Ureter (tissue), 1 donor: ENCODE measurements around the gene NAT8L. TPM values are rescaled to one million over a fixed set of nuclear protein-coding genes. Genes with fewer than 3 reads are reported as not detected.
"Not testable (repeated sequence)": the region's sequence is repeated elsewhere in the genome, so short reads cannot be mapped to it uniquely, and the experiment has no call there.

Experiments
- DNase-seq: peaks from one replicate; pipeline ENCODE4 v3.0.0-alpha.2; 2020; ENCODE audit warnings: low spot score
- total RNA-seq: library from RNA; stranded (reverse); gene quantifications from one replicate; pipeline ENCODE4 v1.2.4, GENCODE V29; 2023
- donor health status: DM: yes; HTN: yes; CAD: no.

The NAT8L gene, protein sequence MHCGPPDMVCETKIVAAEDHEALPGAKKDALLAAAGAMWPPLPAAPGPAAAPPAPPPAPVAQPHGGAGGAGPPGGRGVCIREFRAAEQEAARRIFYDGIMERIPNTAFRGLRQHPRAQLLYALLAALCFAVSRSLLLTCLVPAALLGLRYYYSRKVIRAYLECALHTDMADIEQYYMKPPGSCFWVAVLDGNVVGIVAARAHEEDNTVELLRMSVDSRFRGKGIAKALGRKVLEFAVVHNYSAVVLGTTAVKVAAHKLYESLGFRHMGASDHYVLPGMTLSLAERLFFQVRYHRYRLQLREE
- 0.16 TPM for total RNA-seq

GRCh38 chr4:2059046-2059725 lies at the start of gene NAT8L:
Gene NAT8L, plus strand, starts transcription at chr4:2059327. Its CDS starts 185 bp downstream, at chr4:2059512.
- DNase-seq = no peak

DNA sequence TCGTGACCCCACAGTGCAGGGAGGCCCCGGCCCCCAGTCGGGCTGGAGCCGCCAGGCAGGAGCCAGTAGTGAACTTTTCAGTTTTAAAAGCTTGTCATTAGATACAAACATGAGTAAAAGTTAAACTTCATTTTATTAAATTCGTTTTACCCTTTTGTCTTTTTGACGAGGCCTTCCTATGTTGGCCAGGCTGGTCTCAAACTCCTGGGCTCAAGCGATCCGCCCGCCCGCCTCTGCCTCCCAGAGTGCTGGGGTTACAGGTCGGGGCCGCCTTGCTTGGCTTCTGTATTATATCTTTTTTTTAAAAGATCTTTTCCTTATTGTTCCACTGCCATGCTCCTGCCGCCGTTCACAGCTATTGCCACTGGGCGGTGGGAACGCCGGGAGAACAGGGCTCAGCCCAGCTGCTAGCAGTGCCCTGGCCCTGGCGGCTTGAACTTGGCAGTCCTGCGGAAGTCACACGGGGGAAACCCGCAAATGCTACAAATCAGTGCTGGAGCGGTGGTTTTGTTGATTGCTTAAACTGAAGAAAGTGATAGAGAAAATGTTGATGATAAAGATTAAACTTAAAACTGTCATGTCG lies 49.4 kb upstream of the NAT8L start:
- DNase-seq = peak; percentile 58

- no peak for DNase-seq
These were observed 47.5 kb upstream of the NAT8L start for GRCh38 chr4:2011583-2011982.

- no peak for DNase-seq
These were observed 44.1 kb upstream of the NAT8L start for GRCh38 chr4:2015008-2015407.

GRCh38 chr4:2021358-2022018 lies 37.6 kb upstream of the NAT8L start:
- not testable (repeated sequence) for DNase-seq

- no peak for DNase-seq
These were observed 34.4 kb upstream of the NAT8L start for GRCh38 chr4:2024683-2025082.

GRCh38 chr4:2025817-2026216 lies 33.3 kb upstream of the NAT8L start:
- DNase-seq = no peak

DNA sequence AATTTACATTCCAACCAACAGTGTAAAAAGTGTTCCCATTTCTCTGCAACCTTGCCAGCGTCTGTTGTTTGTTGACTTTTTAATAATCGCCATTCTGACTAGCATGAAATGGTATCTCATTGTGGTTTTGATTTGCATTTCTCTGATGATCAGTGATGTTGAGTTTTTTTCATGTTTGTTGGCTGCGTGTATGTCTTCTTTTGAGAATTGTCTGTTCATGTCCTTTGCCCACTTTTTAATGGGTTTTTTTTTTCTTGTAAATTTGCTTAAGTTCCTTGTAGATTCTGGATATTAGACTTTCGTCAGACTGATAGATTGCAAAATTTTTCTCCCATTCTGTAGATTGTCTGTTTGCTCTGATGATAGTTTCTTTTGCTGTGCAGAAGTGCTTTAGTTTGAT lies 32.0 kb upstream of the NAT8L start:
- not testable (repeated sequence) for DNase-seq

DNA sequence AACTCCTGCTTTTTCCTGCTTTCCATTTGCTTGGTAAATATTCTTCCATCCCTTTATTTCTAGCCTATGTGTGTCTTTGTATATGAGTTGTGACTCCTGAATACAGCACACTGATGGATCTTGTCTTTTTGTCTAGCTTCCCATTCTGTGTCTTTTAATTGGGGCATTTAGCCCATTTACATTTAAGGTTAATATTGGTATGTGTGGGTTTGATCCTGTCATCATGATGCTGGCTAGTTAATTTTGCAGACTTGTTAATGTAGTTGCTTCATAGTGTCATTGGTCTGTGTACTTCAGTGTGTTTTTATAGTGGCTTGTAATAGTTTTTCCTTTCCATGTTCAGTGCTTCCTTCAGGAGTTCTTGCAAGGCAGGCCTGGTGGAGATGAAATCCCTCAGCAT lies 28.0 kb upstream of the NAT8L start:
- DNase-seq = not testable (repeated sequence)

GRCh38 chr4:2036327-2036726 lies 22.8 kb upstream of the NAT8L start:
- no peak for DNase-seq

GRCh38 chr4:2036866-2037265 lies 22.3 kb upstream of the NAT8L start:
- no peak for DNase-seq

GRCh38 chr4:2040391-2041238 lies 18.5 kb upstream of the NAT8L start:
- peak; percentile 41 for DNase-seq

DNA sequence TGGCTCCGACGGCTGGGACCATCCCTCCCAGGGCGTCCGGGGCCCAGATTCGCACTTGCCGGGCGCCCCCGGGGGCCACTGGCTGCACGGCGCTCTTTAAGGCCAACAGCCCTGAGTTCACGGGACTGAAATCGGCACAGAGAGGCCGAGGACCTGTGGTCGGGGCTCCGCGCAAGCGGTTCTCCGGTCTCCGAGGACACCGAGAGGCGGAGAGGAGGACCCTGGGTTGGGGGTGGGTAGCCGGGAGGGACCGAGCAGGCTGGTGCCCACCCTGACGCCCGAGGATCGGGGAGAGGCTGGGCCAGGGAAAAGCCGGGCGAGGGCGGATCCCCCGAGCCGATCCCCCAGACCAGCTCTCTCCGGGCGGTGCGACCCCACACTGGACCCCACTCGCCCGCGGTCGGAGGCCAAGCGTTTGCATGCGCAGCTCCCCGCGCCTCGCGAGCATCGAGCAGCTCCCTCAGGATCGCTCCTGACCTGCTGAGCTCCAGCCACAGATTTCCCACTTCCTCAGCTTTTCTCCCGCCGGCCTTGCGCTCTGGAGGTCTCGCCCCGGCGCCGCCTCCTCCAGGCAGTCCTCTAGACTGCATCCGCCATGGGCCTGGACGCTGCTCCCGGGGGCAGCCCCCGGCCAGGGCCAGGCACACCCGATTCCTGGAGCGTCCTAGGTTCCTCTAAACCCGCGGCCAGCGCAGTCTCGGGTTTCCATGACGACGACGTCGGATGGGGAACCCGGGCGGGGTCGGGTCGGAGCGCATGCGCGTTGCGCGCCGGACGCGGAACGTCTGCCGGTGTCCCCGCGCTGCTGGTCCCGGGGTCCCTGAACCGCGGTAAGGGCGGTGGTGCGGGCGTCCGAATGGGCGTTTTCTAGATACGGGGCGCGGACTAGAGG lies 17.6 kb upstream of the NAT8L start:
- peak; percentile 75 for DNase-seq

DNA sequence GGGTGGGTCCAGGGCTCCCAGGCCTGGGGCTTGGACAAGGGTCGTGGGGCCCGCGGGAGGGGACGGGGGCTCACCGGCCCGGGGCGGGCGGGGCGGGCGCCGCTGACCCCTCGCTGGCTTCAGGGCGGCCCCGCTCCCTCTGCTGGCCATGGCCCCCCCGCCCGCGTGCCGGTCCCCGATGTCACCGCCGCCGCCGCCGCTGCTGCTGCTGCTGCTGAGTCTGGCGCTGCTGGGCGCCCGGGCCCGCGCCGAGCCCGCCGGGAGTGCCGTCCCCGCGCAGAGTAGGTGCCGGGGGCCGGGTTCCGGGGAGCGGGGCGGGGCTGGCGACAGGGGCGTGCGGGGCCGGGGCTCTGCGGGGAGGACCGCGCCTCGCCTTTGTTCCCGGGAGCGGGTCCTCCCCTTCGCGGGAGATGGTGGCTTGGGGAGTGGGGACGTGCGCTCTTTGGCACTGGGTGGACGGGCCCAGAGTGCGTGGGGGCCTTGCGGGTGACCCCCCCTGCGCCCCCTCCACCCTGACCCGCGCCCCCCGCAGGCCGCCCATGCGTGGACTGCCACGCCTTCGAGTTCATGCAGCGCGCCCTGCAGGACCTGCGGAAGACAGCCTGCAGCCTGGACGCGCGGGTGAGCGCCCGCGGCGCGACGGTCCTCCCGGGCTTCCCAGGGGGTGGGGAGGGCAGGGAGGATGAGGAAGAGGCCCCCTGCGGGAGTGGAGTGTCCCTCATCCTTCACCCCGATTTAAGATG lies 16.8 kb upstream of the NAT8L start:
- DNase-seq = no peak

DNA sequence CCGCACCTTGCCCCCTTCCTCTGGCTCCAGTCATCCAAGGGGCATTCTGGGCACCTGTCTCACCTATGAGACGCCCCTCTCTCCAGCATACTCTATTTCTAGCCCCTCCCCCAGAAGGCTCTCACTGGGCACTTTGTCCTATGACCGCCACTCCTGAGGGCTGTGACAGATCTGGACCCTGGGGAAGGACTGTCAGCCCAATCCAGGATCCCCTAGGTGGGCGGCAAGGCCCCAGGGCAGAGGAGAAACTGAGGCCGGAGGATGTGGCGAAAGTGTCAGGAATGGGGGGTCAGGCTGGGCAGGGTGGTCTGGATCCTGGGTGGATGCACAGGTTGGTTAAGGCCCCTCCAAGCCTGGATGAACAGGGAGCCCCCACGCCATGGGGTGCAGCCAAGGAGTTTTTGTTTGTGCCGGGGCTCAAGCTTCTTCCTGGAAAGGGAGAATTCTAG lies 16.2 kb upstream of the NAT8L start:
- DNase-seq = no peak

- no peak for DNase-seq
These were observed 15.6 kb upstream of the NAT8L start for GRCh38 chr4:2043396-2044118.

GRCh38 chr4:2044119-2044485 lies 15.0 kb upstream of the NAT8L start:
- DNase-seq = no peak

- DNase-seq = no peak
These were observed 14.3 kb upstream of the NAT8L start for GRCh38 chr4:2044542-2045517.
